Loucy (cell line): ENCODE data around the gene SMURF2.

ENCODE experiments used
- EZH2phosphoT487 ChIP-seq: fragments of 200-600 bp; IDR thresholded peaks from 2 replicates; pipeline ENCODE4 v1.6.1; 2018; ENCODE audit warnings: antibody characterized with exemption, mild to moderate bottlenecking, moderate library complexity, borderline replicate concordance
- TF ChIP-seq, protein P1 (sequence below): fragments of 200-600 bp; sonication (generic); conservative IDR thresholded peaks from 2 replicates; pipeline ENCODE4 v1.5.1; 2014; ENCODE audit warnings: mild to moderate bottlenecking, antibody characterized with exemption, low read length

DNA sequence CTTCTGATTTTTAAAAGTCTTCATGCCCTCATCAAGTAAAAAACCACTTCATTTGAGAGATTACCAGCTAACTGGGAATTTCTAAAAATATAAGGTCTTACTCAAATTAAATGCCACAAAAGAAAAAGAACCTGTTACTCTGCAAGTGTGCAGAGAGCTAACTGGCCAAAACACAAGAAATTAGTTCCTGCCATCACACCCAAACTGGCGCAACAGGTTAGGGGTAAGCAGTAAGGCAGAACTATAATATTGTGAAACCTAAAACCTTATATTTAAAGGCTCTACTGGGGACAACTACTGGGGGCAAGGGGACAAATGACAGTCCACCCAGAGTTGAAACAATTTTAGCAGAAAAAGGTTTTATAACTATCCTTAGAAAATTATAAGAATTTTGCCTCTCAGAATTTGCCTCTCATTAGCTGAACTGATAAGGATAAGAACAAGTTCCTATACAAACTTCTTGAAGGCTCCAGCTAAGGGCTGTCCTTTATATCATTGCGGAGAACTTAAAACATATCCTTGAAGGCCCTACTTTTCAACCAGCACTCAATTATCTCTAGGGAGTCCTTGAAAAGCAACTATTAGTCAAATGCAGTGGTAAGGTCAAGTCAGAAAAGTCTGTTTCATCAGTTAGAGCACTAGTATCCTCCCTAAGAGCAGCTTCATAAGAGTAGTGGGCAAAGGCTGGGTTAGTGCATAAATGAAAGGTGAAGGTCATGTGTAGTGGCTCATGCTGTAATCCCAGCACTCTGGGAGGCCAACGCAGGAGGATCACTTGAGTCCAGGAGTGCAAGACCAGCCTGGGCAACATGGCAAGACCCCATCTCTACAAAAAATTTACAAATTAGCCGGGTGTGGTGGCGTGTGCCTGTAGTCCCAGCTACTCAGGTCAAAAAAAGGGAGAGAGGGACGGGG is 31.5 kb downstream of the SMURF2 start:
- TF ChIP-seq, protein P1, sequence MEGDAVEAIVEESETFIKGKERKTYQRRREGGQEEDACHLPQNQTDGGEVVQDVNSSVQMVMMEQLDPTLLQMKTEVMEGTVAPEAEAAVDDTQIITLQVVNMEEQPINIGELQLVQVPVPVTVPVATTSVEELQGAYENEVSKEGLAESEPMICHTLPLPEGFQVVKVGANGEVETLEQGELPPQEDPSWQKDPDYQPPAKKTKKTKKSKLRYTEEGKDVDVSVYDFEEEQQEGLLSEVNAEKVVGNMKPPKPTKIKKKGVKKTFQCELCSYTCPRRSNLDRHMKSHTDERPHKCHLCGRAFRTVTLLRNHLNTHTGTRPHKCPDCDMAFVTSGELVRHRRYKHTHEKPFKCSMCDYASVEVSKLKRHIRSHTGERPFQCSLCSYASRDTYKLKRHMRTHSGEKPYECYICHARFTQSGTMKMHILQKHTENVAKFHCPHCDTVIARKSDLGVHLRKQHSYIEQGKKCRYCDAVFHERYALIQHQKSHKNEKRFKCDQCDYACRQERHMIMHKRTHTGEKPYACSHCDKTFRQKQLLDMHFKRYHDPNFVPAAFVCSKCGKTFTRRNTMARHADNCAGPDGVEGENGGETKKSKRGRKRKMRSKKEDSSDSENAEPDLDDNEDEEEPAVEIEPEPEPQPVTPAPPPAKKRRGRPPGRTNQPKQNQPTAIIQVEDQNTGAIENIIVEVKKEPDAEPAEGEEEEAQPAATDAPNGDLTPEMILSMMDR = no peak
- TF ChIP-seq EZH2phosphoT487 = no peak
